HG03442 (cell line): ENCODE data around the gene HACE1.
"Not testable (repeated sequence)": the region's sequence is repeated elsewhere in the genome, so short reads cannot be mapped to it uniquely, and the experiment has no call there.

ENCODE experiments used
- ATAC-seq: cut with Tn5 transposase; IDR thresholded peaks from one replicate; pipeline ENCODE4 v1.9.1; 2021; ENCODE audit warnings: mild to moderate bottlenecking, moderate library complexity; ENCODE audit not compliant: unreplicated experiment

The HACE1 gene

DNA sequence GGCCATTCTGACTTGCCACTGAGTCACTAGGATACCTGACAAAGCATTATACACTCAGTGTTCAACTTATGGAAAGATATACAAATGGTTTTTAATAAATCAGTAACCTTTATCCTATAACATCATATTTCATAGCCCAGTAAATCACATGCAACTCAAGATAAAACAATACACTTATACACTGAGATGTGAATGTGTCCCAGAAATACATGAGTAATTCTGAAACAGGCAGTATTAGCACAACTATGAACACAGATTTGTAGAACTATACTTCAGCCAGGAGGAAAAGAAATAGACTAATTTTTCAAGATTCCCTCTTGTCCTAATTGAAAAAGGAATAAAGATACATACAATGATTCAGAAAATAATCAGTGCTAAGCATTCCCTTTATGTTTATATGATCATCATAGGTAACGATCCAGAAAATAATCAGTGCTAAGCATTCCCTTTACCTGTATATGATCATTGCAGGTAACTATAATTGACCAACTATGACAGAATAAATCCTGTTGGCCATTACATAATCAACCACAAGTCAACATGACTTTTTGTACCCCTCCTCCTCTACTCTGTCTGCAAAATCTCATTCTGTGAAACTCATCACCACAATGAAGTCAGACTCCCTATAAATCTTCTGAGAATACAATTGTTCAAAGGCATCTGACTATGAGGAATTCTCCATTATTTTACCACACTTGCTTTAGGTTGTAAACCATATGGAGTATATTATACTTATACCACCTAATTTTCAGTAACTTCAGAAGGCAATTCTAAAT, 30.3 kb downstream of the HACE1 start:
- no peak for ATAC-seq

GRCh38 chr6:104828478-104828877, 31.2 kb downstream of the HACE1 start:
- ATAC-seq: no peak

DNA sequence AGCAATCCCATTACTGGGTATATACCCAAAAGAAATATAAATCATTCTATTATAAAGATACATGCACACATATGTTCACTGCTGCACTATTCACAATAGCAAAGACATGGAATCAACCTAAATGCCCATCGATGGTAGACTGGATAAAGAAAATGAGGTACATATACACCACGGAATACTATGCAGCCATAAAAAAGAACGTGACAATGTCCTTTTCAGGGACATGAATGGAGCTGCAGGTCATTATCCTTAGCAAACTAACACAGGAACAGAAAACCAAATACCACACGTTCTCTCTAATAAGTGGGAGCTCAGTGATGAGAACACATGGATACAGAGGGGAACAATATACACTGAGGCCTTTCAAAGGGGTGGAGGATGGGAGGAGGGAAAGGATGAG, 38.9 kb downstream of the HACE1 start:
- not testable (repeated sequence) for ATAC-seq

GRCh38 chr6:104816125-104816524, 43.6 kb downstream of the HACE1 start:
- no peak for ATAC-seq

- no peak for ATAC-seq
Observed at GRCh38 chr6:104814743-104815142, 45.0 kb downstream of the HACE1 start.

- no peak for ATAC-seq
Observed at GRCh38 chr6:104813552-104813951, 46.2 kb downstream of the HACE1 start.

DNA sequence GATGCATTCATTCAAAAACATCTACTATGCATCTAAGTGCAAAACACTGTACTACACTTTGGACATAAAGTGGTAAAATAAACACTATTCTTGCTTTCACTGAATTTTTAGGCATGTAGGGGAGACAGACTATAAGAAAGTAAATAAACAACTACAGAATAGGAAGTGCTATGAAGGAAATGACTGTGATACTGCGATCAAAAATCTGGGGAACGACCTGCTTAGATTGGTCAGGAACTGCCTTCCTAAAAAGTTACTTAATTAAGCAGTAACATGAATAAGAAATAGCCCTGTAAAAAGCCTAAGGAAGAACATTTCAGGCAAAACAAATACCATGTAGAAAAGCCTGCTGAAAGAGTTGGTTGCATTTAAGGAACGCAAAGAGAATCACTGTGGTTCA, 50.6 kb downstream of the HACE1 start:
- no peak for ATAC-seq

GRCh38 chr6:104805335-104805734, 54.4 kb downstream of the HACE1 start:
- ATAC-seq: not testable (repeated sequence)

- ATAC-seq: no peak
Observed at GRCh38 chr6:104799134-104799657, 60.5 kb downstream of the HACE1 start.

DNA sequence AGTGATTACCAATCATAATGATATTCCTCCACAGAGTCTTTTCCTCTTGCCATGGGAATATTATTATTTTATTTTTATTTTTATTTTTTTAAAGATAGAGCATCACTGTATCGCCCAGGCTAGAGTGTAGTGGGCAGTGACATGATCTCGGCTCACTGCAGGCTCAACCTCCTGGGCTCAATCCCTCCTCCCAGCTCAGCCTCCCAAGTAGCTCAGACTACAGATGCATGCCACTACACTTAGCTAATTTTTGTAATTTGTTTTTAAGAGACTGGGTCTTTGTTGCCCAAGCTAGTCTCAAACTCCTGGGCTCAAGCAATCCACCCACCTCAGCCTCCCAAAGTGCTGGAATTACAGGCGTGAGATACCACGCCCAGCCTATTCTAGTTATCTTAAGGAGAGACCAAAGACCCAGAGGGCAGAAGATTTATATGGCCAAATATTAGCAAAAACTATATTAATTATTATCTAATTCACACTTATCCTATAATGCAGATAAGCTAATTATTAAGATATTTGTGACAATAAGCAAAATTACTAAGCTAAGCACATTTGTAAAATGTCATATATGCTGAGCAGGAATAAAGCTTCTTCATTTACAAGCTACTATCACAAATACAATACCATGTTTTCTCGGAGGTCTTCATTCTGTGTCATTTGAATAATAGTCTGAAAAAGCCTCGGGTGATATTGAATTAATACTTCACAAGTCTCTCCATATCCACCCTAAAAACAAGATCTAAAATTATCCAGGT, 63.5 kb downstream of the HACE1 start:
- no peak for ATAC-seq

- ATAC-seq: no peak
Observed at GRCh38 chr6:104795363-104795762, 64.4 kb downstream of the HACE1 start.

- peak; percentile 93 for ATAC-seq
Observed at GRCh38 chr6:104789770-104790190, 69.9 kb downstream of the HACE1 start.

GRCh38 chr6:104788400-104788799, 71.3 kb downstream of the HACE1 start:
- no peak for ATAC-seq

DNA sequence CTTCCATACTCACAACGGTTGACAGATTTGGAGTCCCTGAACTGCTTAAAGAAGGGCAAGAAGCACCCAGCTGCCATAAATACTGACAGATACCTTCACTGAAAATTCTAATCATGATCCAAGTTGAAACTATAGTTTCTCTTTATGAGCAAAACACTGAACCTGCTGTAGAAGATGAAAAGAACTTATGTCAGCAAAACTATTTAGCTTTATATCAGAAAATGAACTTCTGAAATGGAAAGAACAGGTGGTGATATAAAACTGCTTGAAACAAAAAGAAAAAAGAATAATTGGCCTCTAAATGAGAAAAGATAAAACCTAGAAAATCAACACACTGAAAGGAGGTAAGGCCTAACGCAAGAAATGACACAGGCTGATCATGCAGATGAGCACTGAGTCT, 72.4 kb downstream of the HACE1 start:
- ATAC-seq: no peak

DNA sequence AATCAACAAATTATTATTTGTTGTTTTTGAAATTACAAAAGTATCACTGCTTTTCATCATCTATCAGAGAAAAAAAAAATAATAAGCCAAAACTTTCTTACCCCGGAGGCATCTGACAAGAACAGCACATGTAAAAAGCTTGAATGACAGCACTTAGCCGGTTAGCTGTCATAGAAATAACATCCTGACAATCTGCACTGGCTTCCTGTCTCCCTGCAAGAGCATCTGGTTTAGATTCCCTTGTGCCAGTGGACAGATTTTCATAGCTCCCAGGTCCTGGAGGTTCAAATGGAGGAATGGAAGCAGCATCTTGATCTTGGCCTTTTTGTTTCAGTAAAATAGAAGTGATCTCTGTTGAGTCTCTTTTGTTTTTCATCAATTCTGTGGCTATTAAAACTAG, 74.8 kb downstream of the HACE1 start:
- no peak for ATAC-seq

GRCh38 chr6:104771258-104771832, 88.4 kb downstream of the HACE1 start:
- ATAC-seq: peak; percentile 79

DNA sequence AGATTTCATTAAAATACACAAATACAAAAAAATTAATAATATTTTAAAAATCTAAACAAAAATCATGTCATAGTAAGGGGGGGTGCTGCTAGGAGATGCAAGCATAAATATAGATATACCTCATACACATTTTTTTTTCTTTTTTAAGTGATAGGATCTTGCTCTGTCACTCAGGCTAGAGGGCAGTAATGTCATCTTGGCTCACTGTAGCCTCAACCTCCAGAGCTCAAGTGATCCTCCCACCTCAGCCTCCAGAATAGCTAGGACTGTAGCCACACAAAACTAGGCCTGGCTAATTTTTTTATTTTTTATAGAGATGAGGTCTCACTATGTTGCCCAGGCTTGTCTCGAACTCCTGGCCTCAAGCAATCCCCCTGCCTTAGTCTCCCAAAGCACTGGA, 90.8 kb downstream of the HACE1 start:
- no peak for ATAC-seq

GRCh38 chr6:104766595-104766994, 93.1 kb downstream of the HACE1 start:
- no peak for ATAC-seq

DNA sequence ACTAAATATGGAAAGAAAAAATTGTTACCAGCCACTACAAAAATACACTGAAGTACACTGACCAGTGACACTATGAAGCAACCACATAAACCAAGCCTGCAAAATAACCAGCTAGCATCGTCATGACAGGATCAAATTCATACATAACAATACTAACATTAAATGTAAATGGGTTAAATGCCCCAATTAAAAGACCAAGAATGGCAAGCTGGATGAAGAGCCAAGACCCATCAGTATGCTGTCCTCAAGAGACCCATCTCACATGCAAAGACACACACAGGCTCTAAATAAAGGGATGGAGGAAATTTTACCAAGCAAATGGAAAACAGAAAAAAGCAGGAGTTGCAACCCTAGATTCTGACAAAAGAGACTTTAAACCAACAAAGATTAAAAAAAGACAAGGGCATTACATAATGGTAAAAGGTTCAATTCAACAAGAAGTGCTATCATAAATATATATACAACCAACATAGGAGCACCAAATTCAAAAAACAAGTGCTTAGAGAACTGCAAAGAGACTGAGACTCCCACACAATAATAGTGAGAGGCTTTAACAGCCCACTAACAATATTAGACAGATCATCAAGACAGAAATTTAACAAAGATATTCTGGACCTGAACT, 104.8 kb downstream of the HACE1 start:
- ATAC-seq: no peak

DNA sequence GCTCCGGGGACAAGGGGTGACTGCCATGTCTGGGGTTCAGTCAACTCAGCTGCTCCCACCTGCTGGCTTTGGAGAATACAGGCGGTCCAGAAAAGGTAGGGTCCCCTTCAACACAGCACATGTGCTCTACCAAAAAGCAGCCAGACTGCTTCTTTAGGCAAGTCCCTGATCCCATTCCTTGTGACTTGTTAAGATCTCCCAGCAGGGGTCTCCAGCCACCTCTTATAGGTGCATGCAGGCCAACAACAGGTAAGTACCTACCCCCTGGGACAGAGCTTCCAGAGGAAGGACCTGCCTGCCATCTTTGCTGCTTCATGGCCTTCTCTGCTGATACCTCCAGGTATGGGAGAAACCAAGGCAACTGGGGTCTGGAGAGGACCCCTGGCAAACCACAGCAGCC, 106.5 kb downstream of the HACE1 start:
- ATAC-seq: no peak

DNA sequence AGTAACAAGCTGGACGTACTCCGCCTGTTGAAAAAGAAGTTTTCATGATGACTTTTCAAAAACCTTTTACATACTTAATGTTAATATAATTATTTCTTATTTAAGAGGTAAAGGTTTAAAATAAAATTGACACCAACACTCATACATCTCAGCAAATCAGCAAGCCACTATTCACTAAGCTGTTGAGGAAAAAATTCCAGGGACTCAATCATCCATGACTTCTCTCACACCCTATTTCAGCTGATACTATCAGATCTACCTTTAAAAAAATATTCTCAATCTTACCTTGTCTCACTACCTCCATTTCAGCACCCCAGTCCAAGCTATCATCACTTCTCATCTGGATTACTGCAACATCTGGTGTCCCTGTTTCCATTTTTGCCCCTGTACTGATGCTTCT, 109.3 kb downstream of the HACE1 start:
- ATAC-seq: no peak
